NOMO-1 (cell line): Measurements from ENCODE around the gene DAAM1.
A peak's percentile ranks its signal among the peaks of the same experiment; 100 is the strongest.

Source experiments
- DNase-seq, 2 experiments: peaks; one replicate each; lab custom pipeline; 2025; ENCODE audit not compliant: unreplicated experiment in 2 of 2; lab: John Stamatoyannopoulos, UW

Gene DAAM1

GRCh38 chr14:59253527-59253926 lies 65.1 kb downstream of the DAAM1 start:
- DNase-seq: peak; percentile 32 to 66

GRCh38 chr14:59254146-59254910 lies 65.9 kb downstream of the DAAM1 start:
- DNase-seq: no peak

- no peak for DNase-seq
Observed at GRCh38 chr14:59254911-59255545, 66.6 kb downstream of the DAAM1 start.

GRCh38 chr14:59256331-59256730 lies 67.9 kb downstream of the DAAM1 start:
- no peak for DNase-seq

GRCh38 chr14:59261334-59261733 lies 72.9 kb downstream of the DAAM1 start:
- DNase-seq: no peak

- DNase-seq: no peak
Observed at GRCh38 chr14:59262717-59263454, 74.4 kb downstream of the DAAM1 start.

GRCh38 chr14:59265808-59266207 lies 77.3 kb downstream of the DAAM1 start:
- DNase-seq: no peak

- no peak for DNase-seq
Observed at GRCh38 chr14:59267046-59267445, 78.6 kb downstream of the DAAM1 start.

GRCh38 chr14:59268011-59268410 lies 79.5 kb downstream of the DAAM1 start:
- no peak for DNase-seq

- no peak for DNase-seq
Observed at GRCh38 chr14:59268858-59269257, 80.4 kb downstream of the DAAM1 start.

- no peak for DNase-seq
Observed at GRCh38 chr14:59269466-59269865, 81.0 kb downstream of the DAAM1 start.

GRCh38 chr14:59271256-59271655 lies 82.8 kb downstream of the DAAM1 start:
- no peak for DNase-seq

- no peak for DNase-seq
Observed at GRCh38 chr14:59271734-59272133, 83.3 kb downstream of the DAAM1 start.

GRCh38 chr14:59272633-59273032 lies 84.2 kb downstream of the DAAM1 start:
- no peak for DNase-seq

GRCh38 chr14:59273737-59274136 lies 85.3 kb downstream of the DAAM1 start:
- DNase-seq: no peak

GRCh38 chr14:59274991-59275391 lies 86.5 kb downstream of the DAAM1 start:
- DNase-seq: no peak

GRCh38 chr14:59275668-59276067 lies 87.2 kb downstream of the DAAM1 start:
- DNase-seq: peak in 1 of 2 experiments; percentile 60

- DNase-seq: no peak
Observed at GRCh38 chr14:59276235-59276634, 87.8 kb downstream of the DAAM1 start.

- no peak for DNase-seq
Observed at GRCh38 chr14:59277659-59278058, 89.2 kb downstream of the DAAM1 start.

GRCh38 chr14:59278111-59278510 lies 89.6 kb downstream of the DAAM1 start:
- DNase-seq: no peak

GRCh38 chr14:59280961-59281360 lies 92.5 kb downstream of the DAAM1 start:
- no peak for DNase-seq
